HG02678 (cell line): Measurements from ENCODE around the gene USP40.
"Not testable (repeated sequence)": the region's sequence is repeated elsewhere in the genome, so short reads cannot be mapped to it uniquely, and the experiment has no call there.

Experiments used
- ATAC-seq: cut with Tn5 transposase; IDR thresholded peaks from one replicate; pipeline ENCODE4 v1.9.1; 2021; ENCODE audit warnings: mild to moderate bottlenecking, moderate library complexity; ENCODE audit not compliant: unreplicated experiment

USP40 gene, protein sequence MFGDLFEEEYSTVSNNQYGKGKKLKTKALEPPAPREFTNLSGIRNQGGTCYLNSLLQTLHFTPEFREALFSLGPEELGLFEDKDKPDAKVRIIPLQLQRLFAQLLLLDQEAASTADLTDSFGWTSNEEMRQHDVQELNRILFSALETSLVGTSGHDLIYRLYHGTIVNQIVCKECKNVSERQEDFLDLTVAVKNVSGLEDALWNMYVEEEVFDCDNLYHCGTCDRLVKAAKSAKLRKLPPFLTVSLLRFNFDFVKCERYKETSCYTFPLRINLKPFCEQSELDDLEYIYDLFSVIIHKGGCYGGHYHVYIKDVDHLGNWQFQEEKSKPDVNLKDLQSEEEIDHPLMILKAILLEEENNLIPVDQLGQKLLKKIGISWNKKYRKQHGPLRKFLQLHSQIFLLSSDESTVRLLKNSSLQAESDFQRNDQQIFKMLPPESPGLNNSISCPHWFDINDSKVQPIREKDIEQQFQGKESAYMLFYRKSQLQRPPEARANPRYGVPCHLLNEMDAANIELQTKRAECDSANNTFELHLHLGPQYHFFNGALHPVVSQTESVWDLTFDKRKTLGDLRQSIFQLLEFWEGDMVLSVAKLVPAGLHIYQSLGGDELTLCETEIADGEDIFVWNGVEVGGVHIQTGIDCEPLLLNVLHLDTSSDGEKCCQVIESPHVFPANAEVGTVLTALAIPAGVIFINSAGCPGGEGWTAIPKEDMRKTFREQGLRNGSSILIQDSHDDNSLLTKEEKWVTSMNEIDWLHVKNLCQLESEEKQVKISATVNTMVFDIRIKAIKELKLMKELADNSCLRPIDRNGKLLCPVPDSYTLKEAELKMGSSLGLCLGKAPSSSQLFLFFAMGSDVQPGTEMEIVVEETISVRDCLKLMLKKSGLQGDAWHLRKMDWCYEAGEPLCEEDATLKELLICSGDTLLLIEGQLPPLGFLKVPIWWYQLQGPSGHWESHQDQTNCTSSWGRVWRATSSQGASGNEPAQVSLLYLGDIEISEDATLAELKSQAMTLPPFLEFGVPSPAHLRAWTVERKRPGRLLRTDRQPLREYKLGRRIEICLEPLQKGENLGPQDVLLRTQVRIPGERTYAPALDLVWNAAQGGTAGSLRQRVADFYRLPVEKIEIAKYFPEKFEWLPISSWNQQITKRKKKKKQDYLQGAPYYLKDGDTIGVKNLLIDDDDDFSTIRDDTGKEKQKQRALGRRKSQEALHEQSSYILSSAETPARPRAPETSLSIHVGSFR

DNA sequence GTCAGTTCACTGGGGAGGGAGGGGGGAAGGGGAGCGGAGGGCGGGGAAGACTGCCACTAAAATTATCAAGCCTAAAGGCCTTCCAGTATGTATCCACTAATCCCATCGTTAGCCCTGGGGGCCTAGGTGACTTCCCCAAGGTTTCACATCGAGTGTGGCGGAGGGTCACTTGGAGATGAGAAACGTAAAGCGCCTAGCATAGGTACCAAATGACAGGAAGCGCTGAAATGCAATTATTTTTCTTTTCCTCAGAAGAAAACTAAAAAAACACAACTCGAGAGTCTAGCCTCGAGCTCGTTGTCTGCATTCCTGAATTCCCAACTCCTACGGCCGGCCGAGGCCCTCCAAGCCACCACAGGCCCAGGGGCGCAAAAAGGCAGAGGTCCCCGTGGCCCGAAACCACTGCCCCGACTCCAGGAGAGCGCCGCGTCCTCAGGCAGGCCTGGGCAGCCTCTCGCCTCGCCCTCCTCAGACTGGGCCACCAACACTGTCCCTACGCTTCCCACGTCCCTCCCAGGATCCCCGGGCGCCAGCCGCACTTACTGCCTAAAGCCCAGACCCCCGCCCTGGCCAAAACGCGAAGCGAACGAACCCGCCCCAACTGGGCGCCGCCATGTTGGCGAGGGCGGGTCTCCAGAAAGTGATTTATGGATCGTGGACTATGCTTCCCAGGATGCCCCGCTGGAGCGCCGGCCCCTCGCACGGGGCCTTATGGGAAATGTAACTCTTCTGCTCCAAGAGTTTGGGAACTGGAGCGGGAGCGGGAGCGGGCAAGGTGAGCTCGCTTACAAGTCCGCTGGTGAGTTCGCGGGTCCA, at the start of gene USP40:
USP40 (minus strand) TSS at position 642 of the 816 bp plus-strand sequence. CDS start 1,228 bp downstream, outside the sequence.
- peak; percentile 78 for ATAC-seq

DNA sequence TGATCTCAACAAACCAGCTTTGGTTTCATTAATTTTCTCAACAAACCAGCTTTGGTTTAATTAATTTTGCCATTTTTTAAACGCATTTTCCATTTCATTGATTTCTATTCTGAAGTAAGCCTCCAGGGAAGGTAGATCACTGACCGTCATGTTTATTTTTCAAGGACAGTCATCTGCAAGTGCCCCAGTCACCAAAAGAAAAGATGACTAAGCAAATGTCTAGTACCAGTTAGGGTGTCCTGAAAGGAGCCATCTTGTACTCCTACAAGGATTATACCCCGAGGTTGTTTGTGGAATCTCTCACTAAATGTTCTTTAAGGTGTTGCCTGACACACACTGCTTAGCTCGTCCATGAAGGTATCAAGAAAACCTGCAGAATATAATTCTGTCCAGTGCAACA, 44.7 kb upstream of the USP40 start:
- no peak for ATAC-seq

DNA sequence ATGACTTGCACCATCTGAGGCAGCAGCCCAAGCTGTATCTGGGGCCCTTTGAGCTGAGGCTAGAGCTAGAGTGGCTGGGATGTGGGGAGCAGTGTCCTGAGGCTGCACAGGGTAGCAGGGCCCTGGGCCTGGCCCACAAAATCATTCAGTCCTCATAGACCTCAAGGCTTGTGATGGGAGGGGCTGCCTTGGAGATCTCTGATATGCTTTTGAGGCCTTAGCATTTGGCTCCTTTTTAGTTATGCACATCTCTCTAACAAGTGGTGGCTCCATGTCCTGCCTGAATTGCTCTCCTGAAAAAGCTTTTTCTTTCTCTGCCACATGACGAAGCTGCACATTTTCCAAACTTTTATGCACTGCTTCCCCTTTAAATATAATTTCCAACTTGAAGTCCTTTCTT, 39.1 kb upstream of the USP40 start:
- no peak for ATAC-seq

DNA sequence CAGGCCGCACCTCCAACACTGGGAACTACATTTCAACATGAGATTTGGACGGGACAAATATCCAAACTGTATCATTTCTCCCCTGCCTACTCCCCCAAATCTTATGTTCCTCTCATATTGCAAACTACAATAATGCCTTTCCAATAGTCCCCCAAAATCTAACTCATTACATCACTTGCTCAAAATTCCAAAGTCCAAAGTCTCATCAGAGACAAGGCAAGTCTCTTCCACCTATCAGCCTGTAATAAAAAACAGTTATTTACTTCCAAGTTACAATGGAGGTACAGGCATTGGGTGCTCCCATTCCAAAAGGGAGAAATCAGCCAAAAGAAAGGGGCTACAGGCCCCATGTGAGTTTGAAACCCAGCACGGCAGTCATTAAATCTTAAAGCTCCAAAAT, 38.2 kb upstream of the USP40 start:
- no peak for ATAC-seq

DNA sequence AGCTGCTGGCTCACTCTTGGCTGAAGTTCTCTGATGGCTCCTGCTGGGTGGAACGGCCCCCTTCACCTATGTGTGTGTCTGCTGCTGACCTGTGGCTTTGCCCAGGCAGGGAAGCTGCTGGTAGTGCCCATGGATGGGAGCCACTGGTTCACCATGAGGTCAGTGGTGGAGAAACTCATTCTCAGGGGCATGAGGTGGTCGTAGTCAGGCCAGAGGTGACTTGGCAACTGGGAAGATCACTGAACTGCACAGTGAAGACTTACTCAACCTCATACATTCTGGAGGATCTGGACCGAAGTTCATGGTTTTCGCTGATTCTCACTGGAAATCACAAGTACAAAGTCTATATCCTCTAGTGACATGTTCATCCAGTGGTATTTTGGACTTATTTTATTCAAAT, 36.9 kb upstream of the USP40 start:
- ATAC-seq, result no peak

DNA sequence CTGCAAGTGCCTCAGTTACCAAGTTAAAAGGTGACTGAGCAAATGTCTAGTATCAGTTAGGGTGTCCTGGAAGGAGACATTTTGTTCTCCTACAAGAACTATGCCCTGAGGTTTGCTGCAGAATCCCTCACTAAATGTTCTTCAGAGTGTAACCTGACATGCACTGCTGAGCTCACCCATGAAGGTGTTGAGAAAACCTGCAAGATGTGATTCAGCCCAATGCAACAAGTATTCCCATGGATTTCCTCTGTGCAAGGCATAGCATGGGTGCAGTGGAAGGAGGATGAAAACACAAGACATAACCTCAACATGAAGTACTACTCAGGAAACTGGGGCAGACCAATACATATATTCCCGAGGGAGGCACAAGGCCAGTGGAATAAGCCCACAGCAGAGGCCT, 35.5 kb upstream of the USP40 start:
- ATAC-seq, result no peak

DNA sequence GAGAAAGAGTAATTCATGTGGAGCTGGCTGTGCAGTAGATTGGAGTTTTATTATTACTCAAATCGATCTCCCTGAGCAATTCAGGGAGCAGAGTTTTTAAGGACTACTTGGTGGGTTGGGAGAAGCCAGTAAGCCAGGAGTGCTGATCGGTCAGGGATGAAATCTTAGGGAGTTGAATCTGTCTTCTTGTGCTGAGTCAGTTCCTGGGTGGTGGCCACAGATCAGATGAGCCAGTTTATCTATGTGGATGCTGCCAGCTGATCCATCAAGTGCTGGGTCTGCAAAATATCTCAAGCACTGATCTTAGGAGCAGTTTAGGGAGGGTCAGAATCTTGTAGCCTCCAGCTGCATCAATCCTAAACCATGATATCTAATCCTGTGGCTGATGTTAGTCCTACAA, 33.8 kb upstream of the USP40 start:
- no peak for ATAC-seq

DNA sequence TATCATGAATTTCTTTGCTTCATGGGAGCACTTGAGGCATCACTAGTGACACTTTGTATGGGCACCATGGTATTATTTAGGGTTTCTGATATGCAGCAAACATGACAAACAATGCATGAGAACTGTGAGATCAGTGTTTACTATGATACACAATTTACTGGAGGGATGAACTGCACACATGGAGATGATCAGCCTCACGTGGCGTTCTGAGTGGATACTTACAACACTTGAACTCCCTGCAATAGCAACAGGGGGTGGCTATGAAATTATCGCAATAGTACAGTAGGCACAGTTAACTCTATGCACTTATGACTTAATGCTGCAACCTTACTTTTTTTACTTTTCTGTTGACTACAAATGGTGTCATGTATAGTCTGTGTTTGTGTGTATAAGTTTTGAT, 32.4 kb upstream of the USP40 start:
- no peak for ATAC-seq

DNA sequence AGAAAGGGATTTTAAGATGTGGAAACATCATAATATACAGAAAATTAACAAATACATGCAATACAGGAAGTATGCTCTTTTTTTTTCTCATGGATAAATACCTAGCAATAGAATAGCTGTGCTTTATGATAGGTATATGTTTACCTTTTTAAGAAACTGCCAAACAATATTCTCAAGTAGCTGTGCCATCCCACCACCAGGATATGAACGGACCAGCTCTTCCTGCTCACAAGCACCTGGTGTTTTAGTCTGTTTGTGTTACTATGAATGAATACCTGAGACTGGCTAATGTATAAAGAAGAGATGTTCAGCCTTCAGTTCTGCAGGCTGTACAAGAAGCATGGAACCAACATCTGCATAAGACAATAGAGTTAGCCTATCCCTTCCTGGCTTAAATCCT, 30.9 kb upstream of the USP40 start:
- ATAC-seq, result no peak

DNA sequence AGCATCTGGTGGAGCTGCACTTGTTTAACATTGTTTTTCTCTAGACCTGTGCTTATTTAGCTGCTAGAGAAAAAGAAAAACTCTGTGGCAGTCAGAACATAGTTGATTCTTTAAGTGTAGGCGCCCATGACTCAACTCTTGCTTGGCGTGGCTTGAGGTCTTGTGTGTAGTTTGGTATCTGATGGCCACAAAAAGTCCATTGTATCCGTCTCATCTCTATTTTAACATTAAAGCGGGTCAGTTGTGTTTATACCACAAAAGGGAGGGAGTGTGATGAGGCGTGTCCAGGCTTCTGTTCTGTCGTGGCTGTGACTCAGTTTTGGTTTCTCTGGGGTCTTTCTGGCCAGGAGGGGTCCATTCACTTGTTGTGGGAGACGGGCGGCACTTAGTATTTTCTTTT, 26.6 kb upstream of the USP40 start:
- peak; percentile 77 for ATAC-seq

DNA sequence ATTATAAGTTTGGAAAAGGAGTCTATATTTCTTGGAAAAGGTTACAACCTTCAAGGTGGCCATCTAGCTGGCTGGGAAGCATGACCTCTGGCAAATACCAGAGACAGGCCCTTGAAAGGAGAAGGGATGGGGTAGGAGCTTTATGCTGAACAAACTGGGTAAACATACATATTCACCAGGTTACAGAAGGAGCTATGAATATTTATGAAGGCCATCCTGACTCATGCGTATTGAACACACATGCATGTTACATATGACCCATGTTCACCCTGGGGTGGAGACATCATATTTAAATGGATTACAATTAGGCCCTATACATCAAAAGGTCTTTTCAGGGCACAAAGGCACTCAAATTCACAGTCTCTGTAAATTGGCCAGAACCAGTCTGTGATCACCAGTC, 26.1 kb upstream of the USP40 start:
- not testable (repeated sequence) for ATAC-seq

DNA sequence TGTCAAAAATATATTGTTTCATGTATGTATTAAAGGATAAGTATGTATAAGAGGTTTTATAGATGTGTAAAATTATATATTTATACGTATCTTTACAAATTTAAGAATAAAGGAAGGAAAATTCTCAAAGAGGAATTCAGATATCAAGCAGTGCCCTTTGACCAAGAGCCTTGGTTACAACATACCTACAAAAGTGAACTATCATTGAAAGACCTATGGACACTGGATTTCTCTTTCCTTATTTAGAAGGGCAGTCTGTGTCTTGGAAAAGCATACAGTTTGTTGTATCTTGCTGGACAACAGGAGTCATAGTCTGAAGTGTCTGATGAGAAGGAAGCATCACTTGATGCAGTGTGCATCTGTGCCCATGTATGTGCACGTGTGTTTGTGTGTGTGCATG, 21.8 kb upstream of the USP40 start:
- ATAC-seq, result no peak

DNA sequence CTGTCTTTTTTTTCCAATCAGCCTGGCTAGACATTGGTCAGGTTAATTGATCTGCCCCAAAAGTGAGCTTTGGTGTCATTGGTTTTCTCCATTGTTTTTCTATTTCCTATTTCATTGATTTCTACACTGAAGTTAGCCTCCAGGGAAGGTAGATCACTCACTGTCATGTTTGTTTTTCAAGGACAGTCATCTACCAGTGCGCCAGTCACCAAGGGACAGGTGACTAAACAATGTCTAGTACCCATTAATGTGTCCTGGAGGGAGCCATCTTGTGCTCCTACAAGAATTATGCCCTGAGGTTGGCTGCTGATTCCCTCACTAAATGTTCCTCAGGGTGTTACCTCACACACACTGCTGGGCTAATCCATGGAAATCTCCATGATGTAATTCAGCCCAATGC, 17.6 kb upstream of the USP40 start:
- no peak for ATAC-seq

DNA sequence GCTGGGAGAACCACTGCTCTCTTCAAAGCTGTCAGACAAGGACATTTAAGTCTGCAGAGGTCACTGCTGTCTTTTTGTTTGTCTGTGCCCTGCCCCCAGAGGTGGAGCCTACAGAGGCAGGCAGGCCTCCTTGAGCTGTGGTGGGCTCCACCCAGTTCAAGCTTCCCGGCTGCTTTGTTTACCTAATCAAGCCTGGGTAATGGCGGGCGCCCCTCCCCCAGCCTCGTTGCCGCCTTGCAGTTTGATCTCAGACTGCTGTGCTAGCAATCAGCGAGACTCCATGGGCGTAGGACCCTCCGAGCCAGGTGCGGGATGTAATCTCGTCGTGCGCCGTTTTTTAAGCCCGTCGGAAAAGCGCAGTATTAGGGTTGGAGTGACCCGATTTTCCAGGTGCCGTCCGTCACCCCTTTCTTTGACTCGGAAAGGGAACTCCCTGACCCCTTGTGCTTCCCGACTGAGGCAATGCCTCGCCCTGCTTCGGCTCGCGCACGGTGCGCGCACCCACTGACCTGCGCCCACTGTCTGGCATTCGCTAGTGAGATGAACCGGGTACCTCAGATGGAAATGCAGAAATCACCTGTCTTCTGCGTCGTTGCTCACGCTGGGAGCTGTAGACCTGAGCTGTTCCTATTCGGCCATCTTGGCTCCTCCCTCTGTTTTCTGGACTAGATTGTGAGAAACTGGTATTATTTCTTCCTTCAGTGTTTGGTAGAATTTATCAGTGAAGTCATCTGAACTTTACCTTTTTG, 16.8 kb upstream of the USP40 start:
- ATAC-seq, result not testable (repeated sequence)

DNA sequence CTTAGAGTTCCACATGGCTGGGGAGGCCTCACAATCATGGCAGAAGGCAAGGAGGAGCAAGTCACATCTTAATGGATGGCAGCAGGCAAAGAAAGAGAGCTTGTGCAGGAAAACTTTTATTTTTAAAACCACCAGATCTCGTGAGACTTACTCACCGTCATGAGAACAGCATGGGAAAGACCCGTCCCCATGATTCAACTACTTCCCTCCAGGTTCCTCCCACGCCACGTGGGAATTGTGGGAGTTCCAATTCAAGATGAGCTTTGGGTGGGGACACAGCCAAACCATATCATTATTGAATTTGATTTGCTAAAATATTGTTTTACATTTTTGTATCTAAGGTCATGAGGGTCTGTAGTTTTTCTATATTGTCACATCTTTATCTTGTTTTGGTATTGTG, 10.8 kb upstream of the USP40 start:
- not testable (repeated sequence) for ATAC-seq

DNA sequence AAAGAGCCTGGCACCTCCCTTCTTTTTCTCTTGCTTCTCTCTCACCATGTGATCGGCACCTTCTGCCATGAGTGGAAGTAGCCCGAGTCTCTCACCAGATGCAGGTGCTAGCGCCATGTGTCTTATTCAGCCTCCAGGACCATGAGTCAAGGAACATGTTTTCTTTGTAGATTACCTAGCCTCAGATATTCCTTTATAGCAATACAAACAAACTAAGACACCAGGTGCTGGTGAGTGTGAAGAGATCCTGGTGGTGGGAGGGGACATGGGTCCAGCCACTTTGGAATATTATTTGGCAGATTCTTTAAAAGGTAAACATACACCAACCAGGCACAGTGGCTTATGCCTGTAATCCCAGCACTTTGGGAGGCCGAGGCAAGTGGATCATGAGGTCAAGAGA, 5.9 kb upstream of the USP40 start:
- ATAC-seq, result no peak

DNA sequence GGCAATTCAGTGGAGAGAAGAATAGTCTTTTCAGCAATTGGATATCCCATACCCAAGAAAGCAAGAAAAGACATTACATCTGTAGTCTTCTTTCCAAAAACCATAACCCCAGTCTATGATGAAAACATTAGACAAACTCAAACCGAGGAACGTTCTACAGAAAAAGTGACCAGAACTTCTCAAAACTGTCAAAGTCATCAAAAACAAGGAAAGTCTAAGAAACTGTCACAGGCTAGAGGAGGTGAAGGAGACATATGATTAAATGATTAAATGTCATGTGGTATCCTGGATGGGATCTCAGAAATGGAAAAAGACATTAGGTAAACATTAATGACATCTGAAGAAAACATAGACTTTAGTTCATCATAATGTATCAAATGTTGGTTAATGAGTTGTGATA, 4.9 kb upstream of the USP40 start:
- no peak for ATAC-seq

DNA sequence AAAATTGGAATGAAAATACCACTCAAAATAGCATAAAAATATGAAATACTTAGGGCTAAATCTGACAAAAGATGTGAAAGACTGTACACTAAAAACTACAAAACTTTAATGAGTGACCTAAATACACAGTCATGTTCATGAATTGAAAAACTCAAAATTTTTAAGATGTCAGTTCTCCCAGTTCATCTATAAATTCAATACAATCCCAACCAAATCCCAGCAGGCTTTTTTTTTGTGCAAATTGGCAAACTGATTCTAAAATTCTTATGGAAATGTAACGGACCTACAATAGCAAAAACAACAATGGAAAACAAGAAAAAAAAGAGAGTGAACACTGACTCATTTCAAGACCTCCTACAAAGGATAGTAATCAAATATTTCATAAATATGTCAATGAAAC, 4.4 kb upstream of the USP40 start:
- ATAC-seq, result no peak

DNA sequence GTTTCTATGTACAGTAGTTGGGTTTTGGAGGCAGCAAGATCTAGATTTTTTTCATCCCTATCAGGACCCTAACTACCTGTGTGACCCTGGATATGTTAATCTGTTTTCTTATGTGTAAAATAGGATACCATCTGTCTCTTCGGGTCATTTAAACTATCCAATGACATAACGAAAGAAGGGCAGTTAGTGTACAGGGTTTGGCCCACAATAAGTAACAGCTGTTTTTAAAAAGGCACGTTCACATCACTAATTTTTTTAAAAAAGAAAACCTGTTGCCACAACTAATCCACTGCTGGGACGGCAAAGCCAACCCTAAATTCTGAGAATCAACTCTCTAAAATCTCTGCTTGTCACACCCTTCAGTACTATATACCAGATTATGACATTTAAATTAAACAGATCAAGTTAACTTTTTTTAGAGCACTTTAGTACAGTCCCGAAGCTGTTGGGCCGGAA, 869 bp downstream of the USP40 start:
- no peak for ATAC-seq
